H9 (cell line): ENCODE measurements around the gene CDC42EP4. TPM values are rescaled to one million over a fixed set of nuclear protein-coding genes. Genes with fewer than 3 reads are reported as not detected.

Experiments used
- DNase-seq: peaks from one replicate; pipeline ENCODE4 v3.0.0-alpha.2; 2017
- H2AFZ ChIP-seq: one replicate; pipeline ENCODE4 v1.6.1; 2013; ENCODE audit warnings: mild to moderate bottlenecking, low read length, control low read depth, moderate library complexity
- H2AK5ac ChIP-seq: 2 replicates; pipeline ENCODE4 v1.6.1; 2013; ENCODE audit warnings: low read length, control low read depth, mixed read lengths; ENCODE audit not compliant: insufficient read length
- H2BK120ac ChIP-seq: one replicate; pipeline ENCODE4 v1.6.1; 2013; ENCODE audit warnings: low read depth, mild to moderate bottlenecking, low read length, control low read depth, inconsistent platforms; ENCODE audit not compliant: poor library complexity, severe bottlenecking
- H2BK12ac ChIP-seq: 2 replicates; pipeline ENCODE4 v1.6.1; 2013; ENCODE audit warnings: low read length, control low read depth, mixed read lengths, low read depth; ENCODE audit not compliant: insufficient read length
- H2BK15ac ChIP-seq: 2 replicates; pipeline ENCODE4 v1.6.1; 2013; ENCODE audit warnings: low read depth, low read length, control low read depth
- H2BK20ac ChIP-seq: one replicate; pipeline ENCODE4 v1.6.1; 2013; ENCODE audit warnings: low read depth, mild to moderate bottlenecking, low read length, control low read depth, inconsistent platforms; ENCODE audit not compliant: poor library complexity, severe bottlenecking
- H2BK5ac ChIP-seq: 2 replicates; pipeline ENCODE4 v1.6.1; 2013; ENCODE audit warnings: low read length, control low read depth, mixed read lengths; ENCODE audit not compliant: insufficient read length
- H3K14ac ChIP-seq: 2 replicates; pipeline ENCODE4 v1.6.1; 2013; ENCODE audit warnings: low read length, control low read depth; ENCODE audit not compliant: insufficient read depth
- H3K18ac ChIP-seq: 2 replicates; pipeline ENCODE4 v1.6.1; 2013; ENCODE audit warnings: low read depth, mild to moderate bottlenecking, mixed read lengths, low read length, control low read depth; ENCODE audit not compliant: insufficient read length
- H3K23ac ChIP-seq: 2 replicates; pipeline ENCODE4 v1.6.1; 2013; ENCODE audit warnings: low read length, control low read depth, mixed read lengths, low read depth; ENCODE audit not compliant: insufficient read length
- H3K23me2 ChIP-seq: 2 replicates; pipeline ENCODE4 v1.6.1; 2013; ENCODE audit warnings: low read depth, mild to moderate bottlenecking, mixed read lengths, low read length, control low read depth; ENCODE audit not compliant: insufficient read length, poor library complexity, severe bottlenecking
- H3K27ac ChIP-seq: 2 replicates; pipeline ENCODE4 v1.5.1; 2013; ENCODE audit warnings: low read length, control low read depth, mixed read lengths, low read depth; ENCODE audit not compliant: insufficient read length
- H3K27me3 ChIP-seq: 2 replicates; pipeline ENCODE4 v1.6.1; 2013; ENCODE audit warnings: low read length, control low read depth, inconsistent platforms; ENCODE audit not compliant: insufficient read depth
- H3K4ac ChIP-seq: 2 replicates; pipeline ENCODE4 v1.6.1; 2013; ENCODE audit warnings: low read depth, mild to moderate bottlenecking, control low read depth, inconsistent platforms, low read length, moderate library complexity
- H3K4me1 ChIP-seq: 2 replicates; pipeline ENCODE4 v1.6.1; 2013; ENCODE audit warnings: low read length, control low read depth, inconsistent platforms; ENCODE audit not compliant: insufficient read depth
- H3K4me2 ChIP-seq: 2 replicates; pipeline ENCODE4 v1.6.1; 2013; ENCODE audit warnings: low read length, control low read depth, mixed read lengths; ENCODE audit not compliant: insufficient read length, insufficient read depth
- H3K56ac ChIP-seq: 2 replicates; pipeline ENCODE4 v1.6.1; 2013; ENCODE audit warnings: low read depth, mild to moderate bottlenecking, mixed read lengths, low read length, control low read depth; ENCODE audit not compliant: insufficient read length
- H3K79me1 ChIP-seq: 2 replicates; pipeline ENCODE4 v1.6.1; 2013; ENCODE audit warnings: low read depth, mild to moderate bottlenecking, moderate library complexity, low read length, control low read depth, inconsistent platforms; ENCODE audit not compliant: insufficient read depth, poor library complexity, severe bottlenecking
- H3K79me2 ChIP-seq: 2 replicates; pipeline ENCODE4 v1.6.1; 2013; ENCODE audit warnings: low read length, control low read depth, inconsistent platforms; ENCODE audit not compliant: insufficient read depth
- H3K9ac ChIP-seq: 2 replicates; pipeline ENCODE4 v1.6.1; 2013; ENCODE audit warnings: low read length, control low read depth, mixed read lengths; ENCODE audit not compliant: insufficient read length; ENCODE audit errors: extremely low read depth
- H3K9me3 ChIP-seq: one replicate; pipeline ENCODE4 v1.6.1; 2013; ENCODE audit warnings: low read depth, low read length, inconsistent platforms; ENCODE audit not compliant: control insufficient read depth
- H3T11ph ChIP-seq: one replicate; pipeline ENCODE4 v1.6.1; 2013; ENCODE audit warnings: mild to moderate bottlenecking, low read length, control low read depth, inconsistent platforms
- H4K20me1 ChIP-seq: one replicate; pipeline ENCODE4 v1.6.1; 2013; ENCODE audit not compliant: control insufficient read depth, insufficient read length, insufficient read depth
- H4K5ac ChIP-seq: 2 replicates; pipeline ENCODE4 v1.6.1; 2013; ENCODE audit warnings: low read depth, mild to moderate bottlenecking, mixed read lengths, low read length, control low read depth; ENCODE audit not compliant: insufficient read length
- H4K8ac ChIP-seq: replicated peaks from 2 replicates; pipeline ENCODE4 v1.6.1; 2013; ENCODE audit warnings: low read length, control low read depth, mixed read lengths, low read depth; ENCODE audit not compliant: insufficient read length
- H4K91ac ChIP-seq: 2 replicates; pipeline ENCODE4 v1.6.1; 2013; ENCODE audit warnings: low read depth, mild to moderate bottlenecking, moderate library complexity, mixed read lengths, low read length, control low read depth; ENCODE audit not compliant: insufficient read length
- H3K27ac Mint-ChIP-seq, 3 experiments: 2 replicates in 2 of 3; 3 replicates in 1 of 3; pipeline ENCODE4 v1.8.0; 2020 to 2021; ENCODE audit warnings: mixed read lengths in 3 of 3, mild to moderate bottlenecking in 1 of 3, moderate library complexity in 1 of 3
- H3K27me3 Mint-ChIP-seq: 2 replicates; pipeline ENCODE4 v1.8.0; 2021; ENCODE audit warnings: low read depth, mild to moderate bottlenecking, moderate library complexity, mixed read lengths
- H3K36me3 Mint-ChIP-seq, 3 experiments: 2 replicates in 2 of 3; 3 replicates in 1 of 3; pipeline ENCODE4 v1.8.0; 2020 to 2021; ENCODE audit warnings: low read depth in 3 of 3, mixed read lengths in 3 of 3; ENCODE audit not compliant: insufficient read depth in 1 of 3
- H3K4me1 Mint-ChIP-seq, 2 experiments: 2 replicates each; pipeline ENCODE4 v1.8.0; 2020; ENCODE audit warnings: mixed read lengths in 2 of 2
- H3K4me3 Mint-ChIP-seq, 2 experiments: 2 replicates in 1 of 2; 3 replicates in 1 of 2; pipeline ENCODE4 v1.8.0; 2020 to 2021; ENCODE audit warnings: mild to moderate bottlenecking in 2 of 2, mixed read lengths in 2 of 2, moderate library complexity in 1 of 2
- H3K9me3 Mint-ChIP-seq, 2 experiments: 2 replicates in 1 of 2; 3 replicates in 1 of 2; pipeline ENCODE4 v1.8.0; 2020; ENCODE audit warnings: mild to moderate bottlenecking in 2 of 2, mixed read lengths in 2 of 2, moderate library complexity in 1 of 2
- WGBS: extraction: QIAGEN DNeasy Blood & Tissue Kit; methylation state at CpG from one replicate; pipeline ENCODE4 v1.1.7; 2013; ENCODE audit warnings: missing lambda C conversion rate, low lambda C conversion rate, mixed read lengths; ENCODE audit not compliant: insufficient read length; ENCODE audit errors: extremely low coverage; 5-methylcytosine and 5-hydroxymethylcytosine counted together
- total RNA-seq: library from RNA; stranded (reverse); gene quantifications from 2 replicates; pipeline ENCODE4 v1.2.1, GENCODE V29; 2021
- TF ChIP-seq, protein P1 (sequence below): fragments of 200-600 bp; sonication (generic); conservative IDR thresholded peaks from 3 replicates; pipeline ENCODE4 v1.8.0; 2021; ENCODE audit warnings: antibody characterized with exemption, mild to moderate bottlenecking

The CDC42EP4 gene
- total RNA-seq, 1 experiment from 2014 or later, result 27.1 TPM

DNA sequence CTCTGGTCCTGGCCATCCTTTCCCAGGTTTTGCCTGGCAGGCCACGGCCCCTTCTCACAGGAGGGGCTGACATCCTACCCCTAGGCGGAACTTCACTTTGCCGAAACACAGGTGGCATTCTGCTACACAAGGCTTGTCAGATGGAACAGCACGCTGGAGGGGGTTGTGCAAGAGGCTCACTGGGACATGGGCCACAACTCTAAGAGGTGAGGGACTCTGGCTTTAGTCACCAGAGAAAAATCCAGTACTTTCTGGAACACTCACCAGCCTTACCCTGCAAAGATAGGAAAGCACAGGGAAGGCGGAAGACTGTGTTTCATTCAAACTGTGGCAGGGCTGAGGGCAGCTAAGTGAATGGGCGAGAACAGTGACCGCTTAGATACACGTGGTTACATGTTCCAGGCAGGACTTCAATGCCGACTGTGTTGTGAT, 18.3 kb downstream of the CDC42EP4 start:
- H3K9me3 Mint-ChIP-seq, result no peaks in the 10 kb centered on the region
- Histone ChIP-seq H3K9ac (no peak overlapping the region), H3K23me2 (no peaks in the 10 kb centered on the region), H3K4me2 (no peak overlapping the region), H4K91ac (no peak overlapping the region), H2AK5ac (no peak overlapping the region), H2BK20ac (no peak overlapping the region), H3K9me3 (no peaks in the 10 kb centered on the region), H3T11ph (no peak overlapping the region), H3K27me3 (no peaks in the 10 kb centered on the region), H3K79me1 (no peaks in the 10 kb centered on the region), H3K4ac (no peak overlapping the region), H3K79me2 (no peaks in the 10 kb centered on the region), H2BK120ac (no peak overlapping the region), H3K4me1 (no peaks in the 10 kb centered on the region), H3K23ac (no peak overlapping the region), H4K5ac (no peak overlapping the region), H2BK5ac (no peak overlapping the region), H4K20me1 (no peaks in the 10 kb centered on the region), H4K8ac (no peak overlapping the region), H2BK12ac (no peak overlapping the region), H2AFZ (no peak overlapping the region), H3K14ac (no peak overlapping the region), H2BK15ac (no peak overlapping the region), H3K18ac (no peak overlapping the region), H3K27ac (no peak overlapping the region), H3K56ac (no peak overlapping the region)
- no peaks in the 10 kb centered on the region for H3K27me3 Mint-ChIP-seq
- H3K27ac Mint-ChIP-seq, result peak overlapping the region in 1 of 3 experiments; percentile 8; a peak in 1 of 7 replicates
- WGBS, result no CpG with 5 or more reads among the region's 9 CpGs
- H3K4me3 Mint-ChIP-seq, result no peak overlapping the region
- TF ChIP-seq, protein P1, sequence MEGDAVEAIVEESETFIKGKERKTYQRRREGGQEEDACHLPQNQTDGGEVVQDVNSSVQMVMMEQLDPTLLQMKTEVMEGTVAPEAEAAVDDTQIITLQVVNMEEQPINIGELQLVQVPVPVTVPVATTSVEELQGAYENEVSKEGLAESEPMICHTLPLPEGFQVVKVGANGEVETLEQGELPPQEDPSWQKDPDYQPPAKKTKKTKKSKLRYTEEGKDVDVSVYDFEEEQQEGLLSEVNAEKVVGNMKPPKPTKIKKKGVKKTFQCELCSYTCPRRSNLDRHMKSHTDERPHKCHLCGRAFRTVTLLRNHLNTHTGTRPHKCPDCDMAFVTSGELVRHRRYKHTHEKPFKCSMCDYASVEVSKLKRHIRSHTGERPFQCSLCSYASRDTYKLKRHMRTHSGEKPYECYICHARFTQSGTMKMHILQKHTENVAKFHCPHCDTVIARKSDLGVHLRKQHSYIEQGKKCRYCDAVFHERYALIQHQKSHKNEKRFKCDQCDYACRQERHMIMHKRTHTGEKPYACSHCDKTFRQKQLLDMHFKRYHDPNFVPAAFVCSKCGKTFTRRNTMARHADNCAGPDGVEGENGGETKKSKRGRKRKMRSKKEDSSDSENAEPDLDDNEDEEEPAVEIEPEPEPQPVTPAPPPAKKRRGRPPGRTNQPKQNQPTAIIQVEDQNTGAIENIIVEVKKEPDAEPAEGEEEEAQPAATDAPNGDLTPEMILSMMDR, result no peak
- H3K4me1 Mint-ChIP-seq, result peaks cover 18 to 27% of the 10 kb centered on the region in 2 experiments
- no peak for DNase-seq
- no peaks in the 10 kb centered on the region for H3K36me3 Mint-ChIP-seq
